Stimulated activated CD8-positive, alpha-beta memory T cell treated with anti-CD3 and anti-CD28 coated beads, Interleukin-12 subunit alpha, Interleukin-12 subunit beta, amount 100 ng/mL, for 4 hours (primary cell): Measurements from ENCODE around the gene CHMP3.
"Not testable (repeated sequence)": the region's sequence is repeated elsewhere in the genome, so short reads cannot be mapped to it uniquely, and the experiment has no call there.

Experiments
- DNase-seq: peaks from one replicate; pipeline ENCODE4 v3.0.0-alpha.2; 2020; ENCODE audit warnings: low read depth

CHMP3 gene

GRCh38 chr2:86507600-86507999 is 55.6 kb downstream of the CHMP3 start:
- no peak for DNase-seq

DNA sequence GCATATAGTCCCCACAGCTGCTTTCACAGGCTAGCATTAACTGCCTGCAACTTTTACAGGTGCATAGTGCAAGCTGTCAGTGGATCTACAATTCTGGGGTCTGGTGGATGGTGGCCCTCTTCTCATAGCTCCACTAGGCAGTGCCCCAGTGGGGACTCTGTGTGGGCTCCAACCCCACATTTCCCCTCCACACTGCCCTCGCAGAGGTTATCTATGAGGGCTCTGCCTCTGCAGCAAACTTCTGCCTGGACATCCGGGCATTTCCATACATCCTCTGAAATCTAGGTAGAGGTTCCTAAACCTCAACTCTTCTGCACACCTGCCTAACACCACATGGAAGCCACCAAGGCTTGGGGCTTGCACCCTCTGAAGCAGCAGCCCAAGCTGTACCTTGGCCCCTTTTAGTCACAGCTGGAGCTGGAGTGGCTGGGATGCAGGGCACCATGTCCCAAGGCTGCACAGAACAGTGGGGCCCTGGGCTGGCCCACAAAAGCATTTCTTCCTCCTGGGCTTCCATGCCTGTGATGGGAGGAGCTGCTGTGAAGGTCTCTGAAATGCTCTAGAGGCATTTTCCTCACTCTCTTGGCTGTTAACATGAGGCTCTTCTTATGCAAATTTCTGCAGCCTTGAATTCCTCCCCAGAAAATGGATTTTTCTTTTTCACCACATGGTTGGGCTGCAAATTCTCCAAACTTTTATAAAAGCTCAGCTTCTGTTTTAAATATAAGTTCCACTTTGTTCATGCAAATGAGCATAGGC is 62.7 kb downstream of the CHMP3 start:
- DNase-seq = no peak

GRCh38 chr2:86499326-86499725 is 63.9 kb downstream of the CHMP3 start:
- no peak for DNase-seq

- DNase-seq = no peak
These were observed 64.6 kb downstream of the CHMP3 start for GRCh38 chr2:86498468-86499260.

DNA sequence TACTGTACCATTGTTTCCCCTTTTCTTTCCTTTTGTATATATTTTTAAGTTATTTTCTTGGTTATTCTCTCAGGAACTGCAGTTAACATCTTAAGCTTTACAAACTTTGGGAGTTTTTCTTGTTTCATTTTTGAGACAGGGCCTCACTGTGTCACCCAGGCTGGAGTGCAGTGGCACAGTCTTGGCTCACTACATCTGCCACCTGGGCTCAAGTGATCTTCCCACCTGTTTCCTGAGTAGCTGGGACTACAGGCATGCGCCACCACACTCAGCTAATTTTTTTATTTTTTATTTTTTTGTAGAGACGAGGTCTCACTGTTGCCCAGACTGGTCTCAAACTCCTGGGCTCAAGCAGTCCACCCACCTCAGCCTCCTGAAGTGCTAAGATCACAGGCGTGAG is 66.9 kb downstream of the CHMP3 start:
- DNase-seq = not testable (repeated sequence)

- DNase-seq = no peak
These were observed 71.2 kb downstream of the CHMP3 start for GRCh38 chr2:86492048-86492453.

GRCh38 chr2:86491088-86491487 is 72.2 kb downstream of the CHMP3 start:
- DNase-seq = no peak

GRCh38 chr2:86490245-86490644 is 73.0 kb downstream of the CHMP3 start:
- DNase-seq = no peak

DNA sequence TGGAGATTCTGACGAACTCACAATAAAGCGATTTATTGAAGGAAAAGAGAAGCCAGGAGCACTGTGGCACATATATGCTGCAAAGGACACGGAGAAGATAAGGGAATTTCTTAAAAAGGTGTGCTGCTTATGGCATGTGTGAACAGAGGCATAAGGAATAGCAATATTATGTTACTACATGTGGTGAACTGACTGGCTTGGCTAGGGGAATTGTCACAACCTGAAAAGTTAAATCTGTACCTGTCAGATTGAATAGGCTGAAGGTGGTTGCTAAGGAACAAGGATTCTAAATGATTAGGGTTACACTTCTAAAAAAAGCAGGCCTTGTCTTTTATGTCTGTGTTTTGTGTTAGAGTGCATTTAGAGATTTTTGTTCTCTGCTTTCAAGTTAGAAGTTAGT is 73.7 kb downstream of the CHMP3 start:
- no peak for DNase-seq

- no peak for DNase-seq
These were observed 74.5 kb downstream of the CHMP3 start for GRCh38 chr2:86488561-86489250.

DNA sequence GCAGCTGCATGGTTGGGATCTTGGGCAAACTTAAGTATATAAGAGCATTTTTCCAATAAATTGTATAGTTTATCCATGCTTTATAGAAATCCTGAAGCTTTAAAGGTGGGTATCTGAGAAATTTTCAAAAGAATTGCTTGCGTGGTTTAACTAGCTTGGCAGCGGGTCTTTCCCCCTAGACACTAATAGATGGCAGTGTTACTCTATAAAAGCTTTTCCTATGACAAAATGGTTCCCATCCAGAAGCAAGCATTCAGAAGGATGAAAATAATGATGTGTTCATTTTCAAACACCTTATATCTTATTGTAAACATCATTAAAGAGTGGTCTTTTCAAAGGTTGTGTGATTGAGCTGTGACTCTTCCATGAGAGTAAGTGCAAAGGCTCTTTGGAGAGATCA is 76.2 kb downstream of the CHMP3 start:
- no peak for DNase-seq

DNA sequence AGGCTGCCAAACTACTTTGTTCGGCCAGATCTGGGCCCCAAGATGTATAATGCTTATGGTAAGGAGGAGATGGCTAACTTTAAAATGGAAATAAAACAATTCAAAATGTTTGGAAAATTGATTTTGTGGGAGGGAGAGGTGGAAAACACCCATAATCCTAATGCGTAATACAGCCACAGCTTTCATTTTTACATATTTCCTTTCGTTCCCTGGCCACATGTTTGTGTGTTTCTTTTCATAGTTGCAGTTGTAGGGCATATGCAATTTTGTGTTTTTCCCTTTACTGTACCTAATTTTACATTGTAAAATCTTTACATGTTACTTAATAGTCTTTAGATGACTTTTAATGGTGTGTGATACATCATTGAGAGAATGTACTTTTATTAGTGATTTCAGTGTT is 77.4 kb downstream of the CHMP3 start:
- DNase-seq = no peak

DNA sequence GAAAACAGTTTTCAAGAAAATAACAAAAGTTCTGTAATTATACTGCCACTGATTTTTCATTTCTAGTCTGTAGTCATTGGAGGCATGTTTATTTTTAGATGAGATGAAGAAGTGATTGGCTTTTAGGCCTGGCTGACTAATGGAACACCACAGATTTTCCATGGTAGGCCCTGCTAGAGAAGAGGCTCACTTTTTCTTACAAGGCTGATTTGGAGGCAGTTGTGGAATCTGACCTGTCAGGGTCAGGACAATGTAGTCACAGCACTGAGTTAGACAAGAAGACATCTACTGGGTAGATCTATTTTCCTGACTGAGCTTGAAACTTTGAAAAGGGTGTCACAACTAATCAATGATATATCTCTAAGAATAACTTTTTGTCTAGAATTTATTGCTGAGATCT is 78.1 kb downstream of the CHMP3 start:
- no peak for DNase-seq

DNA sequence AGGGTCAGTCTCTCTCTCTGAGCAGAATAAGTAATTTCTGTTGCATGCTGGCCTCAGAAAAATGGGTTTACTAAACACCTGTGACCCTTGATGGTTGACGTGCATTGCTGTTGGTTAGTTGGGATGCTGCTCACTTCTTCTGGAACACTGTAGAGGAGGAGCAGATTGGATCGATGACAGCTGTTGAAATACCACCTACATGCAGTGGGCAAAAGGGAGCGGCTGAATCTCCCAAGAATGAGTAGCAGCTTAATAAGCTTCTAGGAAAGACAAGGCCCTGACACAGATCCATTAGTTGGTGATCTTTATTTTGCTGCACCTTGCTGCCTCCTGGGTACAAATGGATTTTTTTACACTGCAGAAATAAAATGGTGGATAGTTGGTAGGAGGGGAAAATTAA is 78.9 kb downstream of the CHMP3 start:
- DNase-seq = no peak

- no peak for DNase-seq
These were observed 81.2 kb downstream of the CHMP3 start for GRCh38 chr2:86482034-86482433.

GRCh38 chr2:86480105-86480504 is 83.1 kb downstream of the CHMP3 start:
- no peak for DNase-seq

- no peak for DNase-seq
These were observed 85.9 kb downstream of the CHMP3 start for GRCh38 chr2:86477349-86477748.

- DNase-seq = no peak
These were observed 86.3 kb downstream of the CHMP3 start for GRCh38 chr2:86476918-86477317.

DNA sequence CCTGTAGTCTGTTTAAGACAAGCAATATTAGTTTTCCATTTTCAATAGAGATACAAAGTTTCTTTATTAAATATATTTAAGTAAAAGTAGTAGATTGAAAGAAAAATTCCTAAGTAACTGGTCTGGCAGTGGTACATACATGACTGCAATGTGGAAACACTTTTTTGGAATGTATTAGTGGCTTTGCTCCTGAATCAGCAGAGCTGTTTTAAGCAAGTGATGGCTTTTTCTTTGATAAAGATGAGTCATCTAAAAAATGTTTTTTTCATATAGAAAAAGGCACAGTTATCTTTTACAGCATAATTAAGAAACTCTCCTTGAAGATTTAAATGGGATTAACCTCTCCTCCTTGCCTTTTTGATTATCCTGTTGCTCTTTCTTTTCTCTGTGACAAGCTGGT is 87.2 kb downstream of the CHMP3 start:
- no peak for DNase-seq

GRCh38 chr2:86471637-86472036 is 91.6 kb downstream of the CHMP3 start:
- DNase-seq = no peak

DNA sequence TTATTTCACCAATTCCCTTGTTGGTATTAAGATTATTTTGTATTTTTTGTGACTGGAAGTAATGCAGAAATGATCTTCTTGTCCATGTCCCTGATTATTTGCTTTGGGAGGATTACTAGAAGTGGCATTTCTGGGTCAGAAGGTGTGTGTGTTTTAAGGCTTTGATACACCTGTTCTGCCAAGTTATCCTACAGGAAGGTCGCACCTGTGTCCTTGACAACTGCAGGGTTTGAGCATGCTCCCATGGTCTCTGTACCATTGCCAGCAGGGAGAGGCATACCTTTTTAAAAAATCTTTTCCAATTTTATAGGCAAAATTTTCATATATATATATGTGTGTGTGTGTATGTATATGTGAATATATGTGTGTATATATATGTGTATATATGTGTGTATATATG is 92.4 kb downstream of the CHMP3 start:
- DNase-seq = no peak

DNA sequence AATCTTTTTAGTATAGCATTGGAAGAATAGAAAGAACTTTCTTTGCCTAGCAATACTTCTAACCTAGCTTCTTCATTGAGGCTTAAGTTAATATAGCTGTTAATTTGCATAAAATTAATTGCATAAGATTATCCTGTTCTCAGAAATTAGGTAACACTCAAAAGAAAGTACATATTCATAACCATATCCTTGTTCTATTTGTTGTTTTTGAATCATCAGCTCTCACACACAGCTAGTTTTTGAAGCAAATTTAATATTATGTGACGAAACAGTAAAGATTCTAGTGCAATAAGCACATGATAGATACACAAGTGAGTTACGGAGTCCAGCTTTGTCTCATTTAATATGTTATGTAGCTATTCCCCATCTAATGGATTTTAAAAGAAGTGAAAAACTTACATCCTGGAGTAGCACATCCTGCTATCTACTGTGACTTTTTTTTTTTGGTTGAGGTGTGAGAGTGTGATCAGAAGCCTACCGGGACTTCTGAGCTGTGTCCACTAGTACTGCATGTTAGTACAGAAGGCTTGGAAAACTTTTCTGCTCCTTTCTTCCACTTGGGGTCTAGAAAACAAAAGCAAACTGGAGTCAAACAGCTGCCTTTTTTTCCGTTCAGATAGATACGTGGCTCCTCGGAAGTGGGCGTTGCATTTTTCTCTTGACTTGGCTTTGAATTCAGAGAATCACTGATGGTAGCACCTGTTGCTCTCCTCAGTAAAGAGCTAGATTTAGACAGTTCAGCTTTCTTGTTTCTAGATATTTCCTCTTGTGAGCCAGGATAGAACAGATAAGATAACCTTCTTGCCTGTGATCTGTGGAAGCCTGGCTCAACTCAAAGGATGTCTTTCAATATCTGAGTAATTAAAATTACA is 94.8 kb downstream of the CHMP3 start:
- DNase-seq = no peak
